GM12878 (cell line): Measurements from ENCODE around the gene ZNF212. TPM values are rescaled to one million over a fixed set of nuclear protein-coding genes. Genes with fewer than 3 reads are reported as not detected.
A peak's percentile ranks its signal among the peaks of the same experiment; 100 is the strongest.

Experiments
- BMI1 ChIP-seq: fragments of 450-650 bp; IDR thresholded peaks from 2 replicates; pipeline ENCODE4 v1.6.1; 2016; ENCODE audit warnings: mild to moderate bottlenecking, moderate library complexity, borderline replicate concordance
- CBX3 ChIP-seq: fragments of 200-600 bp; sonication (generic); IDR thresholded peaks from 2 replicates; pipeline ENCODE4 v1.6.1; 2016; ENCODE audit warnings: low read depth, borderline replicate concordance
- CUX1 ChIP-seq: IDR thresholded peaks from 2 replicates; pipeline ENCODE4 v1.6.1; 2012; ENCODE audit warnings: improper control_type of control experiment, low read depth, low read length; ENCODE audit not compliant: insufficient replicate concordance
- HDGF ChIP-seq: fragments of 450-650 bp; IDR thresholded peaks from 2 replicates; pipeline ENCODE4 v1.6.1; 2016; ENCODE audit warnings: antibody characterized with exemption
- IKZF1 ChIP-seq: fragments of 450-650 bp; conservative IDR thresholded peaks from 2 replicates; pipeline ENCODE4 v1.6.1; 2017; ENCODE audit warnings: antibody characterized with exemption, mild to moderate bottlenecking
- MYB ChIP-seq: fragments of 150-350 bp; IDR thresholded peaks from 2 replicates; pipeline ENCODE4 v1.6.1; 2014; ENCODE audit warnings: mild to moderate bottlenecking, low read depth, low read length, borderline replicate concordance
- NBN ChIP-seq: fragments of 450-650 bp; IDR thresholded peaks from 2 replicates; pipeline ENCODE4 v1.6.1; 2016
- NFYA ChIP-seq: IDR thresholded peaks from 2 replicates; pipeline ENCODE4 v1.6.1; 2011; ENCODE audit warnings: low read depth, mild to moderate bottlenecking, low read length, improper control_type of control experiment, borderline replicate concordance
- NKRF ChIP-seq: fragments of 450-650 bp; conservative IDR thresholded peaks from 2 replicates; pipeline ENCODE4 v1.6.1; 2017; ENCODE audit warnings: mild to moderate bottlenecking, moderate library complexity
- NRF1 ChIP-seq: conservative IDR thresholded peaks from 2 replicates; pipeline ENCODE4 v1.6.1; 2011; ENCODE audit warnings: mild to moderate bottlenecking, low read depth, low read length, improper control_type of control experiment
- PAX5 ChIP-seq: IDR thresholded peaks from 2 replicates; pipeline ENCODE4 v1.6.1; 2011; ENCODE audit warnings: low read depth, low read length, borderline replicate concordance
- POLR2A ChIP-seq: IDR thresholded peaks from 2 replicates; pipeline ENCODE4 v1.6.1; 2011; ENCODE audit warnings: low read depth, mild to moderate bottlenecking, low read length
- POLR2AphosphoS5 ChIP-seq: IDR thresholded peaks from 2 replicates; pipeline ENCODE4 v1.6.1; 2011; ENCODE audit warnings: mild to moderate bottlenecking, low read length, inconsistent platforms
- RB1 ChIP-seq: fragments of 450-650 bp; formaldehyde crosslinking; IDR thresholded peaks from 2 replicates; pipeline ENCODE4 v1.6.1; 2017; ENCODE audit warnings: mild to moderate bottlenecking, borderline replicate concordance
- SIN3A ChIP-seq: IDR thresholded peaks from 2 replicates; pipeline ENCODE4 v1.6.1; 2012; ENCODE audit warnings: low read depth, low read length, improper control_type of control experiment
- SMC3 ChIP-seq: IDR thresholded peaks from 2 replicates; pipeline ENCODE4 v1.6.1; 2011; ENCODE audit warnings: low read length, improper control_type of control experiment, borderline replicate concordance
- SRF ChIP-seq, 2 experiments: IDR thresholded peaks; 2 replicates each; pipeline ENCODE4 v1.6.1; 2011; ENCODE audit warnings: low read depth in 2 of 2, low read length in 2 of 2, mild to moderate bottlenecking in 1 of 2, moderate library complexity in 1 of 2
- STAT1 ChIP-seq: fragments of 450-650 bp; conservative IDR thresholded peaks from 2 replicates; pipeline ENCODE4 v1.6.1; 2014; ENCODE audit warnings: antibody characterized with exemption, mild to moderate bottlenecking
- TARDBP ChIP-seq: IDR thresholded peaks from 2 replicates; pipeline ENCODE4 v1.6.1; 2016; ENCODE audit warnings: borderline replicate concordance
- USF2 ChIP-seq: IDR thresholded peaks from 2 replicates; pipeline ENCODE4 v1.6.1; 2011; ENCODE audit warnings: low read depth, low read length, improper control_type of control experiment, borderline replicate concordance
- ZNF274 ChIP-seq: IDR thresholded peaks from one replicate; pipeline ENCODE4 v1.8.0; 2011; ENCODE audit not compliant: insufficient read length, insufficient read depth
- polyA plus RNA-seq, 11 experiments: library from polyadenylated mRNA; depleted of rRNA in 4 of 11; unstranded in 6 of 11; stranded (reverse) in 5 of 11; fragments of >200 nt; fragmentation: Nextera tagmentation in 4 of 11; fragmentation: Illumina TruSeq in 1 of 11; extraction: Ambion mirVana in 4 of 11; extraction: Trizol in 1 of 11; gene quantifications; 1 replicate in 1 of 11; 2 replicates in 10 of 11; pipeline versions ENCODE4 v1.2.1 to v1.2.3, GENCODE V29; 2011 to 2016; ENCODE audit warnings: inconsistent platforms in 2 of 11, missing spikeins in 2 of 11, low read depth in 1 of 11
- total RNA-seq, 4 experiments: library from RNA; depleted of rRNA in 3 of 4; stranded (reverse); fragments of >200 nt in 3 of 4; fragmentation: Illumina TruSeq in 1 of 4; extraction: Trizol in 1 of 4; gene quantifications; 2 replicates each; pipeline versions ENCODE4 v1.2.1 to v1.2.3, GENCODE V29; 2013 to 2021

The ZNF212 gene
- total and polyA plus RNA-seq, 10 of the 15 experiments (the other 5 are each of a cell fraction or from before 2014, with no cell fraction given) = 1.2 to 11.6 (median 5.4) TPM

DNA sequence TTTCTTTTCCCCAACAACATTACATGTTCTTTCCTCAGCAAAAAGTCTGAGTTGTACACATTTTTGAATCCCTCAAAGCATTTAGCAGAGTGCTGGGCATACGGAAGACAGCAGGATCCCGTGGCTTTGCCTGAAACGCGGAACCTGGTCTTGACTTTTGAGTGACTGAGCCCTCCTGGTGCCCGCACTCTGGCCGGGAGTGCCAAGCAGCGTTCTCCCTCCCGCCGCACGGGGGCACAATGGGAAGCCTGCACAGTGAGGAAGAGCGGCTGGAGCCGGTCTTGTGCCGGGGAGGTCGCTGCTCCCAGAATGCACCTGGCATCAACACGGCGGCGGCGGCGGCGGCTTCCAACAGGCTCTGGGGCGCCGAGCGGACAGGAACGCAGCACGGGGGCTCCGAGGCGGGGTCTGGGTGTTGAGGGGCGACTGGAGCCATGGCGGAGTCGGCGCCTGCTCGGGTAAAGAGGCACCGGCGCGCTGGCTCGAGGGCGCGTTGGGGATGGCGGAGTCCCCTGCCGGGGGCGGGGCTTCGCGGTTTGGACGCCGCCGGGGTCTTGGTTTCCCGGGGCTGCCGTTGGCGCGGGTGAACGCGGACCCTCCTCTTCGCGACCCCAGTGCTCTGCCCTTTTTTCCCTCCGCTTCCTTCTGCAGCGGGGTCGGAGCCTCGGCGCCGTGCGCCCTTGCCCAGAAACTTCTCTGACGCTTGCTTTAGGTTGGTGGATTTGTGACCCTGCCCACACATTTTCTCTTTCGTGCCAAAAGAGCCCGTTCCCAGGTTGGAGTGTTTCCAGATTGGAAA lies at the start of gene ZNF212 (continued):
- no peak for TF ChIP-seq NRF1
- peak; percentile 66; the same call in 1 of the 2 replicates for TF ChIP-seq HDGF
- TF ChIP-seq CUX1 = no peak
- 0 out of 2 replicates have a peak, but pooled peaks have one; percentile 16 for TF ChIP-seq PAX5
- TF ChIP-seq SRF (IDR thresholded peaks at IDR 0.05; ENCODE audit: low read depth in 2 of 2, low read length in 2 of 2) = no peak
- no peak for TF ChIP-seq NFYA
- no peak for TF ChIP-seq ZNF274
- TF ChIP-seq NBN = peak; percentile 68
- TF ChIP-seq STAT1 = no peak
- TF ChIP-seq USF2 = no peak
- peak; percentile 84 for TF ChIP-seq POLR2A
- TF ChIP-seq TARDBP = peak; percentile 67; the same call in 1 of the 2 replicates
- peak; percentile 91 for TF ChIP-seq IKZF1
- TF ChIP-seq RB1 = peak; percentile 85
- TF ChIP-seq CBX3 = no peak
- peak; percentile 48; the same call in 1 of the 2 replicates for TF ChIP-seq POLR2AphosphoS5
- TF ChIP-seq NKRF = peak; percentile 86
- 0 out of 2 replicates have a peak, but pooled peaks have one; percentile 76 for TF ChIP-seq SIN3A
- no peak for TF ChIP-seq MYB
- TF ChIP-seq BMI1 = no peak
- TF ChIP-seq SMC3 = peak; percentile 44; the same call in 1 of the 2 replicates
- TF ChIP-seq, all 136 proteins: peak for 52
